ENCODE data around the gene PLEK.
"Not testable (repeated sequence)": the region's sequence is repeated elsewhere in the genome, so short reads cannot be mapped to it uniquely, and the experiment has no call there.

The PLEK gene

DNA sequence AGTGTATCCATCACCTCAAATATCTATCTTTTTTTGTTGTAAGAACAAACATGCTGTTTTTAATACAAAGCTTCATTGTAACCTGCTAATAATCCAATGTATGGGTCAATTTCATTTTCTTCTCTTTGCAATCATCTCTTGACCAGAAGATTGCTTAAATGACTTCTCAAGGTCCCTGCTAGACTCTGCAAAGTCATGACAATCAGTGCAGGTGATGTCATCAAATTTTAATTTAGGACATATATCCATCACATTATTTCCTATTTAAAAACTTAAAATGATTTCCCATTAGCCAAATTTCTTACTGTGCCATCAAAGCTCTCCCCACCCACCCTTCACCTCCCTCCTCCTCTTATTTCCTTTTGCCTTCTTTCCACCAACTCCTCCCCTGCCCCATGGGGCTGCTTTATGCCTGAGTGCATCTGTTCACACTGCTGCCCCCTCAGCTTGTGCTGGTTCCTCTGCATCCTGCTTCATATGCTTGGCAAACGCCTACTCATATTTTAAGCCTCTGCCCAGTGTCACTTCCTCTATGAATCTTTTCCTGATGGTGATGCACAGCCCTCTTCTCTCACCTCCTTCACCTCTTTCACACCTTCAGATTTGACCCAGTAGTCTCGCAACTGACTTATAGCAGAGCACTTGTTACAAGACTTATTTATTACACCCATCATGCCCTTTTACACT, 20.3 kb downstream of the PLEK start:
- DNase-seq (ENCODE audit: low read depth): no peak

- DNase-seq (ENCODE audit: low read depth): no peak
Measured at GRCh38 chr2:68385907-68386287, 20.8 kb downstream of the PLEK start.

GRCh38 chr2:68386365-68386764, 21.3 kb downstream of the PLEK start:
- DNase-seq (ENCODE audit: low read depth): no peak

GRCh38 chr2:68387408-68388350, 22.6 kb downstream of the PLEK start:
- no peak for DNase-seq (ENCODE audit: low read depth)

- no peak for DNase-seq (ENCODE audit: low read depth)
Measured at GRCh38 chr2:68388358-68388757, 23.3 kb downstream of the PLEK start.

- DNase-seq (ENCODE audit: low read depth): no peak
Measured at GRCh38 chr2:68388772-68389171, 23.7 kb downstream of the PLEK start.

- DNase-seq (ENCODE audit: low read depth): no peak
Measured at GRCh38 chr2:68390114-68390513, 25.0 kb downstream of the PLEK start.

DNA sequence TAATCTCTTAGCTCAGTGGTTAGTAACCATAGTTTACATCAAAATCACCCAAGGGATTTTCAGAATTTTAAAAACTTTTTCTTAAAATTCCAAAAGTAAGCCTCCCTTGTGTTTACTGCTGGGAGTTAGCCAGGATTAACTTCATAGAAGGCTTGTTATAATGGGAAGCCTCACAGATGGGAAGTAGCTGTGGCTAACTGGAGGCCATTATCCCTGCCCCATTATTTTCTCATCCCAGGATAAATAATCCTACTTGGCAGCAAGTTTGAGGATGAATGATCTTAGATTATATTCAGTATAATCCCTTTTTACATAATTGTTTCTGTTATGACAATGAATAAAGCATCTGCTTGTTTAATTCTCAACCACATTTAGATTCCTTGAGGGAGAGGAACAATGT, 25.5 kb downstream of the PLEK start:
- no peak for DNase-seq (ENCODE audit: low read depth)

GRCh38 chr2:68391099-68391498, 26.0 kb downstream of the PLEK start:
- DNase-seq (ENCODE audit: low read depth): no peak

- no peak for DNase-seq (ENCODE audit: low read depth)
Measured at GRCh38 chr2:68391869-68392268, 26.8 kb downstream of the PLEK start.

- DNase-seq (ENCODE audit: low read depth): no peak
Measured at GRCh38 chr2:68396093-68396492, 31.0 kb downstream of the PLEK start.

- DNase-seq (ENCODE audit: low read depth): not testable (repeated sequence)
Measured at GRCh38 chr2:68397704-68398263, 32.7 kb downstream of the PLEK start.

DNA sequence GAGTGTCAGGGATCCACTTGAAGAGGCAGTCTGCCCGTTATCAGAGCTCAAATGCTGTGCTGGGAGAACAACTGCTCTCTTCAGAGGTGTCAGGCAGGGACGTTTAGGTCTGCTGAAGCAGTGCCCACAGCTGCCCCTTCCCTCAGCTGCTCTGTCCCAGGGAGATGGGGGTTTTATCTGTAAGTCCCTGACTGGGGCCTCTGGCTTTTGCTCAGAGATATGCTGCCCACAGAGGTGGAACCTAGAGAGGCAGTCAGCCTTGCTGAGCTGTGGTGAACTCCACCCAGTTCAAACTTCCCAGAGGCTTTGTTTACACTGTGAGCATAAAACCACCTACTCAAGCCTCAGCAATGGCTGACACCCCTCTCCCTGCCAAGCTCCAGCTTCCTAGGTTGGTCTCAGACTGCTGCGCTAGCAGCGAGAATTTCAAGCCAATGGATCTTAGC, 38.1 kb downstream of the PLEK start:
- no peak for DNase-seq (ENCODE audit: low read depth)

- no peak for DNase-seq (ENCODE audit: low read depth)
Measured at GRCh38 chr2:68404164-68404563, 39.1 kb downstream of the PLEK start.

DNA sequence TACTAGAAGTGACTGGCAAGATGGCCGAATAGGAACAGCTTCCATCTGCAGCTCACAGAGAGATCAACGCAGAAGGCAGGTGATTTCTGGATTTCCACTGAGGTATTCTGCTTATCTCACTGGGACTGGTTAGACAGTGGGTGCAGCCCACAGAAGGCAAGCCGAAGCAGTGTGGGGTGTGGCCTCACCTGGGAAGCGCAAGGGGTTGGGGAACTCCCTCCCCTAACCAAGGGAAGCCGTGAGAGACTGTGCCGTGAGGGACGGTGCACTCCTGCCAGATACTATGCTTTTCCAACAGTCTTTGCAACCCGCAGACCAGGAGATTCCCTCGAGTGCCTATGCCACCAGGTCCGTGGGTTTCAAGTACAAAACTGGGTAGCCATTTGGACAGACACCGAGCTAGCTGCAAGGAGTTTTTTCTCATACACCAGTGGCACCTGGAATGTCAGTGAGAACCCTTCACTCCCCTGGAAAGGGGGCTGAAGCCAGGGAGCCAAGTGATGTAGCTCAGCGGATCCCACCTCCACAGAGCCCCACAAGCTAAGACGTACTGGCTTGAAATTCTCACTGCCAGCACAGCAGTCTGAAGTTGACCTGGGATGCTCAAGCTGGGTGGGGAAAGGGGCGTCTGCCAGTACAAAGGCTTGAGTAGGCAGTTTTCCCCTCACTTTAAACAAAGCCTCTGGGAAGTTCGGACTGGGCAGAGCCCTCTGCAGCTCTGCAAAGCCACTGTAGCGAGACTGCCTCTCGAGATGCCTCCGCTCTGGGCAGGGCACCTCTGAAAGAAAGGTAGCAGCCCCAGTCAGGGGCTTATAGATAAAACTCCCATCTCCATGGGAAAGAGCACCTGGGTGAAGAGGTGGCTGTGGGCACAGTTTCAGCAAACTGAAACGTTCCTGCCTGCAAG, 40.1 kb downstream of the PLEK start:
- DNase-seq (ENCODE audit: low read depth): no peak

DNA sequence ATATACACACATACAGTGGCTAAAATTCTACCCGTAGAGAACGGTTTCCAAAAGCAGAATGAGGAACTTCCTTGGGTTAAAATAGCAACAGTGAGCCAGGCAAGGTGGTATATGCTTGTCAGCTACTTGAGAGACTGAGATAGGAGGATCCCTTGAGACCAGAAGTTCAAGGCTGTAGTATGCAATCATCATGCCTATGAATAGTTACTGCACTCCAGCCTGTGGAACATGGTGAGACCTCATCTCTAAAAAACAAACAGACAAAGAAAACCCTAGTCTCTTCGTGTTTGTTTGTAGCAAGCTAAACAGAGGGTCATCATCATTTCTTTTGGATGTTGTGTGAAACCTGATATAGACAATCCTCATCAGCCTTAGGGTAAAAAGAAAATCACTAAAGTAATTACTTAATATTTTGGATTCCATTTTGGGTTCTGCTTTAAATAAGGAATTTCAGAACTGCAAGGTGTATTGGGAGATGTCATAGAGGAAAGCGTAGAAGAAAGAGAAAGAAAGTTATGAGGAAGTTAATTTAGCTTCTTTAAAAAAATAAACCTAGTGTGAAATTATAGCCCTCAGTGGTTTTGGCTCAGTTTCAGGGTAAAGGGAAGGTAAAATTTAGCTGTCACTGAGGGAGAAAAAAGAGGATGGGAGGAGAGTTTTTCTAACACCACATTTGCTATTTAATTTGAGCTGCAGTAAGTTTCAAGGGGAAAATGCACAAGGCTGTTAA, 46.5 kb downstream of the PLEK start:
- no peak for DNase-seq (ENCODE audit: low read depth)

GRCh38 chr2:68412127-68412819, 47.2 kb downstream of the PLEK start:
- no peak for DNase-seq (ENCODE audit: low read depth)

DNA sequence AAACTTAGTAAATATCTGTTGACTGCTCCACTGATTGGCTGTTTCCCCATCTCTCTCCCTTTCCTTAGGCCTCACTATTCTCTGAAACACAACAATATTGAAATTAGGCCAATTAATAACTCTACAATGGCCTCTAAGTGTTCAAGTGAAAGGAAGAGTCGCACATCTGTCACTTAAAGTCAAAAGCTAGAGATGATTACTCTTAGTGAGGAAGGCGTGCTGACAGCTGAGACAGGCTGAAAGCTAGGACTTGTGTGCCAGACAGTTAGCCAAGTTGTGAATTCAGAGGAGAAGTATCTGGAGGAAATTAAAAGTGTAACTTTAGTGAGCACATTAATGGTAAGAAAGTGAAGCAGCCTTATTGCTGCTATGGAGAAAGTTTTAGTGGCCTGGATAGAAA, 48.4 kb downstream of the PLEK start:
- no peak for DNase-seq (ENCODE audit: low read depth)

- DNase-seq (ENCODE audit: low read depth): no peak
Measured at GRCh38 chr2:68414452-68414851, 49.4 kb downstream of the PLEK start.

- no peak for DNase-seq (ENCODE audit: low read depth)
Measured at GRCh38 chr2:68414876-68415275, 49.8 kb downstream of the PLEK start.

- DNase-seq (ENCODE audit: low read depth): no peak
Measured at GRCh38 chr2:68415521-68415920, 50.4 kb downstream of the PLEK start.
